Prostate gland (tissue), 2 donors: ENCODE data around the gene OSBP2.

Experiments used
- POLR2A ChIP-seq: fragments of 450-650 bp; IDR thresholded peaks from one replicate; pipeline ENCODE4 v1.6.1; 2016; ENCODE audit warnings: antibody characterized with exemption, mild to moderate bottlenecking
- POLR2AphosphoS5 ChIP-seq: sonication (generic); formaldehyde crosslinking; IDR thresholded peaks from one replicate; pipeline ENCODE4 v1.6.1; 2017; ENCODE audit warnings: antibody characterized with exemption
- TF ChIP-seq, protein P1 (sequence below), 4 experiments: fragments of 200-600 bp in 2 of 4; fragments of 450-650 bp in 2 of 4; sonication (generic) in 2 of 4; IDR thresholded peaks; 1 replicate in 3 of 4; 2 replicates in 1 of 4; pipeline ENCODE4 v1.5.1; 2016 to 2019; ENCODE audit warnings: antibody characterized with exemption in 4 of 4, mild to moderate bottlenecking in 2 of 4, moderate library complexity in 2 of 4

DNA sequence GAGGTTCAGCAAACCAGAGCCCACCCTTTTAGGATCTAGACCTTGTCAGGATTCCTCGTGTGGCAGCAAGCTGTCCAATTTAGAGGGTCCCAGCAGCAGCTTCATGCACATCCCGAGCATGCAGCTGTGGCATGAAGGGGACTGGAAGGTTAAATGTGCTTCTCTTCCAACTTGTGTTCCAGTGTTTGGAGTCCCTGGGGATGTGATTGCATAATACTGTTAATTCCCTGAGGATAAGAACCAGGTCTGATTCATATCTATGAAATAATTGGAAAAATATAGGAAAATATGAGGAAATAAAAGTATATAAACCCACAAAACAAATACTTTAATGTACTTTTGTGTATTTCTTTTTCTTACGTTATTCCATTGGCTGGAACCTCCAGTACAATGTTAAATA lies 143.4 kb downstream of the OSBP2 start:
- TF ChIP-seq, protein P1, sequence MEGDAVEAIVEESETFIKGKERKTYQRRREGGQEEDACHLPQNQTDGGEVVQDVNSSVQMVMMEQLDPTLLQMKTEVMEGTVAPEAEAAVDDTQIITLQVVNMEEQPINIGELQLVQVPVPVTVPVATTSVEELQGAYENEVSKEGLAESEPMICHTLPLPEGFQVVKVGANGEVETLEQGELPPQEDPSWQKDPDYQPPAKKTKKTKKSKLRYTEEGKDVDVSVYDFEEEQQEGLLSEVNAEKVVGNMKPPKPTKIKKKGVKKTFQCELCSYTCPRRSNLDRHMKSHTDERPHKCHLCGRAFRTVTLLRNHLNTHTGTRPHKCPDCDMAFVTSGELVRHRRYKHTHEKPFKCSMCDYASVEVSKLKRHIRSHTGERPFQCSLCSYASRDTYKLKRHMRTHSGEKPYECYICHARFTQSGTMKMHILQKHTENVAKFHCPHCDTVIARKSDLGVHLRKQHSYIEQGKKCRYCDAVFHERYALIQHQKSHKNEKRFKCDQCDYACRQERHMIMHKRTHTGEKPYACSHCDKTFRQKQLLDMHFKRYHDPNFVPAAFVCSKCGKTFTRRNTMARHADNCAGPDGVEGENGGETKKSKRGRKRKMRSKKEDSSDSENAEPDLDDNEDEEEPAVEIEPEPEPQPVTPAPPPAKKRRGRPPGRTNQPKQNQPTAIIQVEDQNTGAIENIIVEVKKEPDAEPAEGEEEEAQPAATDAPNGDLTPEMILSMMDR (IDR thresholded peaks at IDR 0.05) = no peak
- TF ChIP-seq POLR2A (no peak), POLR2AphosphoS5 (no peak)
